Astrocyte (in vitro differentiated cells and primary cell): Measurements from ENCODE around the gene LIPC.

Experiments used
- EZH2 ChIP-seq: IDR thresholded peaks from 2 replicates; pipeline ENCODE4 v1.6.1; 2012; ENCODE audit warnings: mild to moderate bottlenecking, low read length, inconsistent platforms; ENCODE audit not compliant: insufficient read depth
- TF ChIP-seq, protein P1 (sequence below): IDR thresholded peaks from 2 replicates; pipeline ENCODE4 v1.5.1; 2011; ENCODE audit warnings: low read depth, mild to moderate bottlenecking, inconsistent platforms, low read length, moderate library complexity; ENCODE audit not compliant: insufficient read depth

- no peak for TF ChIP-seq EZH2
- TF ChIP-seq, protein P1, sequence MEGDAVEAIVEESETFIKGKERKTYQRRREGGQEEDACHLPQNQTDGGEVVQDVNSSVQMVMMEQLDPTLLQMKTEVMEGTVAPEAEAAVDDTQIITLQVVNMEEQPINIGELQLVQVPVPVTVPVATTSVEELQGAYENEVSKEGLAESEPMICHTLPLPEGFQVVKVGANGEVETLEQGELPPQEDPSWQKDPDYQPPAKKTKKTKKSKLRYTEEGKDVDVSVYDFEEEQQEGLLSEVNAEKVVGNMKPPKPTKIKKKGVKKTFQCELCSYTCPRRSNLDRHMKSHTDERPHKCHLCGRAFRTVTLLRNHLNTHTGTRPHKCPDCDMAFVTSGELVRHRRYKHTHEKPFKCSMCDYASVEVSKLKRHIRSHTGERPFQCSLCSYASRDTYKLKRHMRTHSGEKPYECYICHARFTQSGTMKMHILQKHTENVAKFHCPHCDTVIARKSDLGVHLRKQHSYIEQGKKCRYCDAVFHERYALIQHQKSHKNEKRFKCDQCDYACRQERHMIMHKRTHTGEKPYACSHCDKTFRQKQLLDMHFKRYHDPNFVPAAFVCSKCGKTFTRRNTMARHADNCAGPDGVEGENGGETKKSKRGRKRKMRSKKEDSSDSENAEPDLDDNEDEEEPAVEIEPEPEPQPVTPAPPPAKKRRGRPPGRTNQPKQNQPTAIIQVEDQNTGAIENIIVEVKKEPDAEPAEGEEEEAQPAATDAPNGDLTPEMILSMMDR: no peak
Measured at GRCh38 chr15:58444658-58445332, 13.0 kb downstream of the LIPC start.
